NCI-H226 (cell line): Measurements from ENCODE around the gene DNAJB7.
"Not testable (repeated sequence)": the region's sequence is repeated elsewhere in the genome, so short reads cannot be mapped to it uniquely, and the experiment has no call there.

Experiments used
- DNase-seq: peaks from one replicate; pipeline ENCODE4 v3.0.0-alpha.2; 2015

DNAJB7 gene

DNA sequence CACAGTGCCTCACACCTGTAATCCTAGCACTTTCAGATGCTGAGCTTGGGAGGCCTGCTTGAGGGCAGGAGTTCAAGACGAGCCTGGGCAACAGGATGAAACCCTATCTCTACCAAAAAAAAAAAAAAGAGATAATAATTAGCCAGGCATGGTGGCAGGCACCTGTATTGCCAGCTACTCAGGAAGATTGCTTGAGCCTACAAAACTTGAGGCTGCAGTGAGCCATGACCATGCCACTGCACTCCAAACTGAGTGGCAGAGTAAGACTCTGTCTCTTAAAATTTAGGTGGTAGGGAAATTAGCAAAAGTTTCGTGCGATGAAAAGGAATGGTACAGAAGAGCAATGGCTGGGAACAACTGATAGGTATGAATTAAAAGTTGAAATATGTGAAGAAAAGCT lies 23.4 kb downstream of the DNAJB7 start:
- no peak for DNase-seq

DNA sequence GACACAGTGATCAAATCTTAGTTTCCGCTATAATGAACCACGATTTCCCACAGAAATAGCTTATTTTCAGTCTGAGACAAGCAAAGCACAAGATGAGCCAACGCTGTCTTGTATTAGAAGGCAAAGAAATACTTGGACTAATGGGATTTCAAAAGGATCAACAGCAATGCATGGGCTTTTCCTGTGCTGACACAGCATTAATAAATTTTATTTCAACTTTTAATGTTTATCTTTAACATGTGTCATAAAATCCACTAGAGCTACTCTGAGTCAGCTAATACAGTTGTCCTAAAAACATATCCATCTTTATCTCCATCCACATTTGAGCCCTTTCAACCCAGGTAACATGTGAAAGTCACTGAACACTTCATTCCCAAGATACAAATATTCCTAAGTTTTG lies 27.3 kb downstream of the DNAJB7 start:
- DNase-seq = no peak

DNA sequence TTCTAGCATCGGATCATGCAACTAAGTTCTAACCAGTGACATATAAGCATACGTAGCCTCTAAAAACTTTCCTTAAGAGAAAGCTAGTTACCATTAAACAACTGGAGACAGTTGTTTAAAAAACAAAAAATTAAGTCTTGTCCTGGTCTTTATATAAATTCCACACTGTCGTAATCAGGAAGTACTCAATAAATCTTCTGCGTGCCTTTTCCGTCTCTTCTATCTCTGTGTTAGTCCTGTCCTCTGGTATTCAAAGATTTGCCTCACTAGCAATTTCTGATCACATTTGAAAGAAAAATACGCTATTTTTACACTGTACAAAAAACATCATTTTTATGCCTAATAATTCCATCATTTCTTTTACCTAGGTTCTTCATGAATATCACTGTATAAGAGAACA lies 32.8 kb downstream of the DNAJB7 start:
- no peak for DNase-seq

DNA sequence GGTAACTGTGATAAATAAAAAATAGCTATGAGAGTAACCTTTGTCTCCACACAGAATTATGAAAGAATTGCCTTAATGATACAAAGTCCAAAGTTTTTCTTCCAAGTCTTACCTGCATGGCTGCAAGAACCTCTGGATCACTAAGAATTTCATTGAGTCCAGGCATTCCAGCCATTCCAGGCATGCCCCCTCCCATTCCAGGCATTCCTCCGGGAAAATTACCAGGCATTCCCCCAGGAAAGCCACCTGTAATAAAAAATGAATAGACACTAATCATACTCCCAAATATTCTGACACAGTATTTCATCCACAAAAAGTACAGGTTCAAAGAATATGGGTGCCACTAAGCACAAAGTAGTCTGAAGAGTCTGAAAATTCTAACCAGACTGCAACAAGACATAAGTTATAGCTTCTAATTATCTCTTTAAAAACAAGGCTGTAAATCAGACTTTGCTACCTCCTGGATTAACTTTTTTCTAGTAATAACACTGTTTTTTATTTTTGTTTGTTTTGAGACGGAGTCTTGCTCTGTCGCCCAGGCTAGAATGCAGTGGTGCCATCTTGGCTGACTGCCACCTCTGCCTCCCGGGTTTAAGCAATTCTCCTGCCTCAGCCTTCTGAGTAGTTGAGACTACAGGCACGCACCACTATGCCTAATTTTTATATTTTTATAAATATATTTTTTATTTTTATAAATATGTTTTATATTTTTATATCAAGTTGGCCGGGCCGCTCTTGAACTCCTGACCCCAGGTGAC lies 34.8 kb downstream of the DNAJB7 start:
- DNase-seq = peak; percentile 22

DNA sequence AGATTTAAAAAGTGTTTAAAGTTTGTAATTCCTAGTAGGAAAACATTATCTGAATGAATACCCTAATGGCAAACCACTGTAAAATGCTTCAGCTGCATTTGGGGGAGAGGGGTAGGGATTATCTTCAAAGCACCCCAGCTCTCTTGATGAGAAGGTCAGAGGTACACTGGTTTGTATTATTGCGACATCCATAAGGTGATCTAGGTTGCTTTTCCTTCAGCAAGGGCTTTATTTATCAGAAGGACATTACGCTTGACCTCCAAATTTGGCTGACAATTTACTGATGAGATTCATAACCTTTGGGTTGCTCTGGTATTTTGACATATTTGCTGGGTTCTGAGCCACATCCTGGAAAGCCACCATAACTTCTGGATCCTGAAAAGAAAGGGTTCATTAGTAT lies 35.6 kb downstream of the DNAJB7 start:
- not testable (repeated sequence) for DNase-seq

DNA sequence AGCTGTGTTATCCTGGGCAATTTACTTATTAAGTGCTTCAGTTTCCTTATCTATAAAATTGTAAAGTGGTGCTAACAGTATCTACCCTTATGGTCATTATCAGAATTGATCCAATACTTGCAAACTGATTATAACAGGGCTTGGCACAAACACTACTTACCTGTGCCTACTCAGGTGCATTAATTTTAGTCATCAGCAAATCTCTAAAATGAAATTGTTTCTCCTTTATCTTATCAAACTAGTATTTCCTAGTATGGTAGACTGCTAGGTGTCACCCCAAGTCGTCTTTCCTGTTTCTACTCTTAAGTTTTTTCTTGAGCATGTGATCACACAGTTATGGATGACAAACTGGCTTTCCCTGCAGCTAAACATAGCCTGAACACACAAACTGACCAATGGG lies 38.5 kb downstream of the DNAJB7 start:
- no peak for DNase-seq

DNA sequence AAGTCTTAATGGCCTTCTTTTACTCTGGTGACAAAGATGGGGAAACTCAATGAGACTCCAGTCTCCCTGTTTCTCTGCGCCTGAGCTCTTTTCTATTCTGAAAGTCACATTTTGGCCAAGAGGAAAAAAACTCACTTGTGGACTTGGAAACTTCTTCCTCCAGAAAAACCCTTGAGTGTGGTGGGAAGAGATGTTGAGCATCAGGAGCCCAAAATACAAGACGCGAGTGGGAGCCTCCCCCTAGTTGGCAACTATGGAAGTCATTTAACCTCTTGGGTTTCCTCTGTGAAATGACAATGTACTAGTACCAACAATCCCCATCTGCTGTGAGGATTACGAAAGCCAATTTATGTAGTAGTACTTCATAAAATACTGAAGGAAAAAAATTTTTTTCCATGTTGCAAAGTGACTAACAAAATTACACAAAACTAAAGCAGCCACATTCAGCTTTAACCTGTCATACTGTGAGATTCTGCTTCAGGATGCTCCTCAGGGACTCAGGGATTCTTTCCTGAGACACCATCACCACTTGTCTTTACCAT lies 42.2 kb downstream of the DNAJB7 start:
- DNase-seq = no peak

DNA sequence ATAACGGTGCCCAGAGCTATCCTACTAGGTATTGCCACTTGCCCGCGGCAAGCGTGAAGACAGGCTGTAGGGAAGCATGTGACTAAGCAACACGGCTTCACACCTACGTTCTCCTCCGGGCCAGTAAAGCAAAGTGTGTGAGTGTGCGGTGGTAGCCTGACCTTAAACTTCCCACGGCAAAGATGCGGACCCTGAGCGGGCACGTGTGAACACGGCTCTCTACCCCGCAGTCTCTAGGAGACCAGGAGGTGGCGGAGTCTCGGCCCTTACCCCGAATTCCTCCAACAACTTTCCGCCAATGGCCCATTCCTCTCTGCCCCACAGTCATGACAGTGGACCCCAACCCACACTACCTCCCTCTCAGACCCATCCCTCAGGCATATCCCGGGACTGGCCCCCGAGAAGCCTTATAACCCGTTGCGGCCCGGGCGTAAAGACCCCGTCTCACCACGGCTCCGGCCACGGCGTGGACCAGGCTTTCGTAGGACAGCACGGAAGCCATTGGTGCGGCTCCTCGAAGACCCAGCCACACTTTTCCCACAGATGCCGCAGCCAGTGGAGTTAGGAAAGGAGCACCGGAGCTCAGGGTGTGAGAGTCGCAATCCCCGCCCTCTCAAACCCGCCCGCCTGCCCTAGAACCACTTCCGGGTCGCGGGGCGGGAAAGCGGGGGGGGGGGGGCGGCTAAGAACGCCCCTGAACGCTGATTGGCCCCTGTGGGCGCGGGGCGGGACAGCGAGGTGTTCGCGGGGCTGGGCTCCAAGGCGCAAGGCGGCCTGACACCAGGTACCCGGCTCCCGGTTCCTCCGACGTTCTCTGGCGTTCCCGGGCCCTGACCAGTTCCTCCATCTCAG lies 42.9 kb downstream of the DNAJB7 start, which contains the start of gene SLC25A17:
SLC25A17 (minus strand) TSS at position 600 of the 852 bp plus-strand sequence; CDS start at position 502, 98 bp downstream.
- peak; percentile 61 for DNase-seq

DNA sequence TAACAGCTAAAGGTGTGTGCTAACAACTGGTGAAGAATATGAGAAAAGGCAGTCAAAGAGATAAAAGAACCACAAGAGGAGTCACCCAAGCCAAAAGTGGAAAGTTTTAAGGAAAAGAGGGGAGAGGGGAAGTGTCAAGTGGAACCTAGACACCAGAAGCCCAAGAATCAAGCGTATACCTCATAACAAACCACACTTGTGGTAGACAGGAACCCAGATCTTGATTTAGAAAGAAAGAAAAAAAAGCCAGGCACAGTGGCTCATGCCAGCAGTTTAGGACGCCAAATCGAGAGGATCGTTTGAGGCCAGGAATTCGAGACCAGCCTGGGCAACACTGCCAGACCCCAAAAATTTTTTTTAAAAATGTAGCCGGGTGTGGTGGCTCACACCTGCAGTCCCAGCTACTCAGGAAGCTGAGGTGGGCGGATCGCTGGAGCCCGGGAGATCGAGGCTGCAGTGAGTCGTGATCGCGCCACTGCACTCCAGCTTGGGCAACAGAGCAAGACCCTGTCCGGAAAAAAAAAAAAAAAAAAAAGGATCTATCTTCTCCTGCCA lies 43.6 kb downstream of the DNAJB7 start:
- no peak for DNase-seq

DNA sequence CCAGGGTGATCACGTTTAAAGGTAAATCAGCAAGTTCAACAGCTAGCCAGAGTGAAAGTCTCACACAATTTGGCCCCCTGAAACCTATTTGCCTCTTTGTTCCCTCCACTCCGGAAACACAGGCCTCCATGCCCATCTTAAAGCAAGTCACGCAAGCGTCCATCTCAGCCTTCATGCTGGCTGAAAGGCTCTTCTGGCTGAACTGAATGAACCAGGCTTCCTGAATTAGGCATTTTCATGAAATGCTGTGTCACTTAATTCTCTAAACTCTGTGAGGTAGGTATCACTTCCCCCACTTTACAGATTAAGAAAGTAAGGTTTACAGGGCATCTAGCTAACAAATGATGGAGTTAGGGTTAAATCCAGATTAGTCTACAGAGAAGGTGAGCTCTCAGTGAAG lies 44.2 kb downstream of the DNAJB7 start:
- no peak for DNase-seq

DNA sequence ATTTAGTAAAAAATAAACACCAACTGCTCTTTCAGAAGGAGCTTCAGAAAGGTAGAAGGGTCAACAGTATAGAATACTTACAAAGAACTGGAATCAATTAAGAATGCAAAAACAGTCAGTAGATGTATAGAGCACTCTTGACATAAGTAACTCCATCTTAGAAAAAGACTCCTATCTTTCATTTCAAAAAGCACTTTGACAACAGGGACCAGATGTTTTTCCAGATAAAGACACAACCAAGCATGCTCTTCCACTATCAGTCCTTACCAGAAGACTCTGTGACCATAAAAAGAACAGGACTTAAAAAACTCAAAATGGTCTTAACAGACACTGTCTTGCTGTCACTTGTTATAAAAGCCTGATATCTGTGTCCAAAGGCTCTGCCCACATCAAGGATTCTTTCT lies 48.0 kb downstream of the DNAJB7 start:
- DNase-seq = no peak
